Neuron (in vitro differentiated cells): ENCODE results near the gene BCAM.

Source experiments
- H2AFZ ChIP-seq: one replicate; pipeline ENCODE4 v1.6.1; 2013; ENCODE audit warnings: low read depth, mild to moderate bottlenecking, inconsistent platforms, low read length, moderate library complexity
- H3K27me3 ChIP-seq: one replicate; pipeline ENCODE4 v1.6.1; 2013; ENCODE audit warnings: low read length; ENCODE audit not compliant: insufficient read depth
- H3K36me3 ChIP-seq: one replicate; pipeline ENCODE4 v1.6.1; 2013; ENCODE audit warnings: low read length; ENCODE audit not compliant: insufficient read depth
- H3K4me1 ChIP-seq: one replicate; pipeline ENCODE4 v1.6.1; 2013; ENCODE audit warnings: low read length; ENCODE audit not compliant: insufficient read depth
- H3K4me3 ChIP-seq: 2 replicates; pipeline ENCODE4 v1.5.1; 2013; ENCODE audit warnings: mild to moderate bottlenecking, low read length, moderate library complexity
- H3K9me3 ChIP-seq: one replicate; pipeline ENCODE4 v1.6.1; 2013; ENCODE audit warnings: low read length

The BCAM gene

DNA sequence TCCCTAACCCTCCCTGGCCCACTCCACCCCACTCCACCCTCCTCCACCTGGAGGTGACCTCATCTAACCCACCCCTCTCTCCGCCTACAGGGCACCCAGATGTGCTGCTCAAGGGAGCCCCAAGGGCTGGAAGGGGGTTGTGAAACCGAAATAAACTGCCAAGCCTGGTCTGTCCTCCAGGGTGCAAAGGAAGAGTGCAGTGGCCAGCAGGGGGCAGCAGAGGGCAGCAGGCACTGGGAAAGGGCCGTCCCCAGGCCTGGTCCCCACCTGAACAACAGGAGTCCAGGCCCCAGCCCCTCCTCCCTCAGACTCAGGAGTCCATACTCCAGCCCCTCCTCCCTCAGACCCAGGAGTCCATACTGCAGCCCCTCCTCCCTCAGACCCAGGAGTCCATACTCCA lies 8.4 kb upstream of the BCAM start:
- Histone ChIP-seq H3K4me3 (no peak overlapping the region), H3K4me1 (peaks cover 8% of the 10 kb centered on the region), H3K36me3 (no peaks in the 10 kb centered on the region), H3K27me3 (no peaks in the 10 kb centered on the region), H3K9me3 (no peaks in the 10 kb centered on the region), H2AFZ (no peak overlapping the region)

DNA sequence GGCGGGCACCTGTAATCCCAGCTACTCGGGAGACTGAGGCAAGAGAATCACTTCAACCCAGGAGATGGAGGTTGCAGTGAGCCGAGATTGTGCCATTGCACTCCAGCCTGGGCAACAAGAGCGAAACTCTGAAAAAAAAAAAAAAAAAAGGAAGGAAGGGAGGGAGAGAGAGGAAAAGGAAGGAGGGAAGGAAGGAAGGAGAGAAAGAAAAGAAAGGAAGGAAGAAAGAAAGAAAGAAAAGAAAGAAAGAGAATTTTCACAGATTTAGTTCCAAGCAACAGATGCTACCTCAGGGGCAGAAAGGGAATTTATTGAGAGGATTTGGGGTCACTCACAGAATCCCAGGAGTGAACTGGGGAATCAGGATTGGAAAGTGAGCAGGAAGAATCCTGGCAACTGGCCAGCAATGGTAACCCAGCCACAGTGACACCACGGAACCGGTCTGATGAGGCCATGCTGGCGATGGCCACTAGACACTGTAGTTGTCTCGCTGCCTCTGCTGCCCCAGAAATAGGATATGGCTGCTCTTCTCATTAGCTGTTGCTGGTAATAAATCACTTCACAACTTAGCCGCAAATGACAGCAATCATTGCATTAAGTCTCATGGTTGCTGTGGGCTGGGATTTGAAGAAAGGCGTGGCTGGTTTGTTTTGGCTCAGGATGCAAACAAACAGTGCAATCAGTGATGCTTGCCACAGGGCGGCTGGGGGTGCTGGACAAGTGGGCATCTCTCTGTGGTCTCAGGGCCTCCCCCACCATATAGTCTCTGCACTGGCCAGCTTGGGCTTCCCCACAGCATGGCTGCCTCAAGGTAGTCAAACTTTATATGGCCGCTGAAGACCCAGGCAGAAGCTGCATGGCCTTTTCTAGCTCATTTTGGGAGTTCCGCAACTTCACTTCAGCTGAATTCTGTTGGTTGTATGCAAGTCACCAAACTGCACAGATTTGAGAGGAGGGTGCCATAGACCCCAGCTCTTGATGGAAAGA lies 5.2 kb upstream of the BCAM start:
- H3K9me3 ChIP-seq: no peaks in the 10 kb centered on the region
- H3K4me3 ChIP-seq: no peak overlapping the region
- H3K4me1 ChIP-seq: peaks cover 16% of the 10 kb centered on the region
- H2AFZ ChIP-seq: no peak overlapping the region
- no peaks in the 10 kb centered on the region for H3K27me3 ChIP-seq
- H3K36me3 ChIP-seq: no peaks in the 10 kb centered on the region

DNA sequence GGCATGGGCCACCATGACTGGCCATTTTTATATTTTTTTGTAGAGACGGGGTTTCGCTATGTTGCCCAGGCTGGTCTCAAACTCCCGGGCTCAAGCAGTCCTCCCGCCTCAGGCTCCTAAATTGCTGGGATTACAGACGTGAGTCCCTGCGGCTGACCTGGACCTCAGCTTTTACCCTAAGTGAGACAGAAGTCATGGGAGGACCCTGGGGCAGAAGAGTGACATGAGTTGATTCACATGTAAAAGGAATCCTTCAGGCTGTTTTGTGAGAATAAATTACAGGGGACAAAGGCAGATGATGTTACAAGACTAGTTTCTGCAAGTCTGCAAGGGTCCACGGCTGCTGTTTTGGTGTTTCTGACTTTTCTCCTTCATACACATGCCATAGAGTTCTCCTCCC lies 2.6 kb upstream of the BCAM start:
- H2AFZ ChIP-seq: no peak overlapping the region
- H3K4me3 ChIP-seq: no peak overlapping the region
- no peaks in the 10 kb centered on the region for H3K27me3 ChIP-seq
- H3K4me1 ChIP-seq: peaks cover 31% of the 10 kb centered on the region
- H3K36me3 ChIP-seq: no peaks in the 10 kb centered on the region
- no peaks in the 10 kb centered on the region for H3K9me3 ChIP-seq

DNA sequence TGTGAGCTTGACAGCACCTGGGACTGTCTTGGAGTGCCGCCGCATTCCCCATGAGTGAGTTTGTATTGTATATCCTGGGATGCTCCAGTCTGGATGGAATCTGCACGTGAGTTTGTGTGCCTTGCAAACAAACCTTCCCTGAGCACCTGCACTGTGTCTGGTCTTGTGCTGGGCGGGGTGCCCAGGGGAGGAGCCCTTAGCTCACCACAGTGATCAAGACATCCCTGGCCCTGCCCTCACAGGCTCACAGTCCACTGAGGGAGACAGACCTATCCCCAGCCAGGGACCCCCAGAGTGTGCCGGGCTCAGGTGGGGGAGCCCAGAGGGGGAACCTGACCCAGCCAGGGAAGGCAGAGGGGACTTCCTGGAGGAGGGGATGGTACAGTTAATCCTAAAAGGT lies 1.7 kb upstream of the BCAM start:
- Histone ChIP-seq H3K9me3 (no peaks in the 10 kb centered on the region), H3K4me3 (no peak overlapping the region), H3K4me1 (peaks cover 32% of the 10 kb centered on the region), H2AFZ (no peak overlapping the region), H3K36me3 (no peaks in the 10 kb centered on the region), H3K27me3 (no peaks in the 10 kb centered on the region)

DNA sequence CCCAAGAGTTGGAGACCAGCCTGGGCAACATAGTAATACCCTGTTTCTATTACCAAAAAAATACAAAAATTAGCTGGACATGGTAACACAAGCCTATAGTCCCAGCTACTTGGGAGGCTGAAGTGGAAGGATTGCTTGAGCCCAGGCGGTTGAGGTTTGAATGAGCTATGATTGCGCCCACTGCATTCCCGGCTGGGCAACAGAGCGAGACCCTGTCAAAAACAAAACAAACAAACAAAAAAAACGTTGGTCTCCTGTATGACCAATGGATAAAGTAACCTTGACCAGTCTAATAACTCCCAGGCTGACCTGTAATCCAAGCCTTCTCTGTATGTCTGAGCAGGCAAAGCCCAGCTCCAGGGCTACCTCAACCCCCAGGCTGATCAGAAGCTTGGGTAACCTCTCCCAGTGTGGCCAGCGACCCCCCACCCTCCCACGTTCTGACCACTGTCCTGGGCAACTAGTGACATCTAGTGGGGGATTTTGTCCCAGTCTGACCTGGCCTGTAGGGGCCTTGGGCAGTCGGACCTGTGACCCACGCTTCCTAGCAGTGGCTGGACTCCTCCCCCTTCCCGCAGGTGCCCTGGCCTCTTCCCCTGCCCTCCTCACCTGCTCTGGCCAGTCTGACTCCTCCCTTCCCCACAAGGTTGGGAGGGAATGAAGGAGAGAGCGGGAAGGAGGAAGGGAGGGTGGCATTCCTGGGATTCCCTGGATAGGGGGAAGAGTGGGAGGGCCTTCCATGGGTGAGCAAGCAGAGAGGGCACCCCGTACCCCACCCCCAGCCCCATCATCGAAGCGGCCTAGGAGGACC lies 1.0 kb upstream of the BCAM start:
- H2AFZ ChIP-seq: peak overlapping the region; percentile 18
- no peak overlapping the region for H3K4me3 ChIP-seq
- no peaks in the 10 kb centered on the region for H3K9me3 ChIP-seq
- peaks cover 34% of the 10 kb centered on the region for H3K4me1 ChIP-seq
- H3K27me3 ChIP-seq: no peaks in the 10 kb centered on the region
- no peaks in the 10 kb centered on the region for H3K36me3 ChIP-seq

DNA sequence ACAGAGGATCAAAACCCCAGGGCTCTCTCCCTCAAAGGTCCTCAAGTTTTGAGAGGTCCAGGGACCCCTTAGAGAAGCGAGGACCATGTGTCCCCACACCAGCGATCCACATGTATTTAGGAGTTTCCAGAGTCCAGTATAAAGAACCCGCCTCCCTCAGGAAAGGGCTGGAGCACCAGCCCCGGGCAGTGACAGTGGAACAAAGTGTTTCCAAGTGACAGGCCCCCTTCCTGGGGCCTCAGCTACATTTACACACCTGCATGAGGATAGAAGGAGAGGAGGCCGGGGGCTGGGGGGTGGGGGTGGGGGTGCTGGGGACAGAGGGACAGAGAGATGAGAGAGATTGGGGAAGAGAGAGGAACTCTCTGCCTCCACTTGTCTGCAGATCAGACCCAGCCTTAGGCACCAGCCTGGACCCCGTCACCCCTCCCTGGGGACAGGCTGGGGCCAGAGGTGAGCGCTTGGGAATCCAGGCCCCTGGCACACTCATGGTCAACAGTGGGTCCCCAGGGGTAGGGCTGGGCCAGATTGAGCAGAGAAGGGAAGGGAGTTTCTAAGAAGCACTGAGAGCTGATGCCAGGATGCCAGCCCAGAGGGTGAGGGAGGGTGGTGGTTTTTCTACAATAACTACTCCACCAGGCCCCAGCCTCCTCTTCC lies 802 bp downstream of the BCAM start:
- Histone ChIP-seq H3K4me1 (peaks cover 34% of the 10 kb centered on the region), H3K36me3 (no peaks in the 10 kb centered on the region), H3K27me3 (no peaks in the 10 kb centered on the region), H3K4me3 (peak overlapping the region; percentile 56), H3K9me3 (no peaks in the 10 kb centered on the region), H2AFZ (no peak overlapping the region)

DNA sequence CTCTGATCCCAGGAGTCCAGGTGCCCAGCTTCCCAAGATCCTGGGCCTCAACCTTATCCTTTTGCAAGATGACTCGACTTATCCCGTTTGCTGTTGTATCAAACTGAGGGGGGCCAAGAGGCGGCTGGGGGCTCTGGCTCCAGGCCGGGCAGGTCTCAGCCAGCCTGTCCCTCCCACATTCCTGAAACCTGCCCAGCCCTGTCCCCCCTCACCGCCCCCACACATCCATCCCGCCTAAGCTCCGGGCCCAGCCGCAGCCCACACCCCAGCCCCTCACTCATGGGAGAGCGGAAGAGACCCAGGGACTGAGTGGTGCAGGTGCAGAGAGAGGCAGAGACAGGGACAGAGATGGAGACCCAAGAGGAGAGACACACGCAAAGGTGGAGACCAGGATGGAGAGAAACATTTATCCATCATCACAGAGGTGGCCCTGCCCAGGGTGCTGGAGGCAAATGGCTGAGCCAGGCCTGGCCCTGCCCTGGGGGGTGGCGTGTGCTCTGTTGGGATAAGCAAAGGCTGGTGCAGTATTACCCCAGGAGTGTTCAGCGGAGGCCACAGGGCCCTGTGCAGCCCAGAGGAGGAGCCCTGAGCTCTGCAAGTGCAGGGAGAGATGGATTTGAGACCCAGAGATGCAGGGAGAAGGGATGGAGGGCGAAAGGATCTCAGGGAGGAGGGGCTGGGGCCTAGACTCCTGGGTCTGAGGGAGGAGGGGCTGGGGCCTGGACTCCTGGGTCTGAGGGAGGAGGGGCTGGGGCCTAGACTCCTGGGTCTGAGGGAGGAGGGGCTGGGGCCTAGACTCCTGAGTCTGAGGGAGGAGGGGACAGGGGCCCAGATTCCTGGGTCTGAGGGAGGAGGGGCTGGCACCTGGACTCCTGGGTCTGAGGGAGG lies 1.6 kb downstream of the BCAM start:
- H3K27me3 ChIP-seq: no peaks in the 10 kb centered on the region
- no peak overlapping the region for H2AFZ ChIP-seq
- no peaks in the 10 kb centered on the region for H3K36me3 ChIP-seq
- no peaks in the 10 kb centered on the region for H3K9me3 ChIP-seq
- H3K4me1 ChIP-seq: peaks cover 34% of the 10 kb centered on the region
- H3K4me3 ChIP-seq: no peak overlapping the region

DNA sequence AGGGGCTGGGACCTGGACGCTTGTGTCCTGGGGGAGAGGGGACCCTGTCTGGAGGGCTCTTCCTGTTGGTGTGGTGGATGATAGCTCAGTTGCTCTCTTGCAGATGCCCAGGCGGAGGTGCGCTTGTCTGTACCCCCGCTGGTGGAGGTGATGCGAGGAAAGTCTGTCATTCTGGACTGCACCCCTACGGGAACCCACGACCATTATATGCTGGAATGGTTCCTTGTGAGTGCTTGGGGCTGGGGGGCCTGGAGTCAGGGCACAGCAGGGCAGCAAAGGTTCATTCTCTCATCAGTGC lies 2.2 kb downstream of the BCAM start:
- H3K9me3 ChIP-seq: no peaks in the 10 kb centered on the region
- H2AFZ ChIP-seq: no peak overlapping the region
- H3K4me1 ChIP-seq: peaks cover 34% of the 10 kb centered on the region
- no peak overlapping the region for H3K4me3 ChIP-seq
- no peaks in the 10 kb centered on the region for H3K27me3 ChIP-seq
- H3K36me3 ChIP-seq: no peaks in the 10 kb centered on the region

DNA sequence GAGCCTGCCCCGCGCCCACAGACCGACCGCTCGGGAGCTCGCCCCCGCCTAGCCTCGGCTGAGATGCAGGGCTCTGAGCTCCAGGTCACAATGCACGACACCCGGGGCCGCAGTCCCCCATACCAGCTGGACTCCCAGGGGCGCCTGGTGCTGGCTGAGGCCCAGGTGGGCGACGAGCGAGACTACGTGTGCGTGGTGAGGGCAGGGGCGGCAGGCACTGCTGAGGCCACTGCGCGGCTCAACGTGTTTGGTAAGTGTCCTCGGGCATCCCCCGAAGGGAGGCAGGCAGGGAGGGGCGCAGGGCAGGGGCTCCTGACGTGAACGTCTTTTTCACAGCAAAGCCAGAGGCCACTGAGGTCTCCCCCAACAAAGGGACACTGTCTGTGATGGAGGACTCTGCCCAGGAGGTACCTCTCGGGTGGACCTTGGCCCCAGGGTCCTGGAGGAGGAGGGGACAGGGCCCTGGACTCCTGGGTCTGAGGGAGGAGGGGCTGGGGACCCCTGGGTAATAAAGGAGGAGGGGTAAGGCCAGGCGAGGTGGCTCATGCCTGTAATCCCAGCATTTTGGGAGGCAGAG lies 3.3 kb downstream of the BCAM start:
- Histone ChIP-seq H2AFZ (no peak overlapping the region), H3K36me3 (no peaks in the 10 kb centered on the region), H3K9me3 (no peaks in the 10 kb centered on the region), H3K27me3 (no peaks in the 10 kb centered on the region), H3K4me1 (peaks cover 26% of the 10 kb centered on the region), H3K4me3 (no peak overlapping the region)

DNA sequence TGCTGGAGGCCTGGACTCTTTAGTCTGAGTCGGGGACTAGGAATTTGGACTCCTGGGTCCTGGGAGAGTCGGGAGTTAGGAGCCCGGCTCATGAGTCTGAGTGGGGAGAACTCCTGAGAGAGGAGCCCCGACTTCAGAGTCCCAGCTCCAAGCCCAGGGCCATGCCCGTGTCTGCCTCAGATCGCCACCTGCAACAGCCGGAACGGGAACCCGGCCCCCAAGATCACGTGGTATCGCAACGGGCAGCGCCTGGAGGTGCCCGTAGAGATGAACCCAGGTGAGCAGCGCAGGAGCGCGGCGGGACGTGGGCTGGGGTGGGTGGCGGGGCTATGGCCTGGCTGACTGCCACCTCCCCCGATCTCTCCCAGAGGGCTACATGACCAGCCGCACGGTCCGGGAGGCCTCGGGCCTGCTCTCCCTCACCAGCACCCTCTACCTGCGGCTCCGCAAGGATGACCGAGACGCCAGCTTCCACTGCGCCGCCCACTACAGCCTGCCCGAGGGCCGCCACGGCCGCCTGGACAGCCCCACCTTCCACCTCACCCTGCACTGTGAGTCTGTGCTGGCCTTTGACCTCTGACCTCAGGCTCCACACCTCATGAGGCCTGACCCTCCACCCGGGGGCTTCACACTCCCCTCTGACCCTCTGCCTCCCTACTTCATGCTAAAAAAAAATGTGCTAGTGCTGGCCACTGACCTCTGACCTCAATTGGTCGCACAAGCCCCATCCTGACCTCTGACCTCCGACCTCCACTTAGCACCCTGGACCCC lies 4.4 kb downstream of the BCAM start:
- H3K4me1 ChIP-seq: peaks cover 21% of the 10 kb centered on the region

DNA sequence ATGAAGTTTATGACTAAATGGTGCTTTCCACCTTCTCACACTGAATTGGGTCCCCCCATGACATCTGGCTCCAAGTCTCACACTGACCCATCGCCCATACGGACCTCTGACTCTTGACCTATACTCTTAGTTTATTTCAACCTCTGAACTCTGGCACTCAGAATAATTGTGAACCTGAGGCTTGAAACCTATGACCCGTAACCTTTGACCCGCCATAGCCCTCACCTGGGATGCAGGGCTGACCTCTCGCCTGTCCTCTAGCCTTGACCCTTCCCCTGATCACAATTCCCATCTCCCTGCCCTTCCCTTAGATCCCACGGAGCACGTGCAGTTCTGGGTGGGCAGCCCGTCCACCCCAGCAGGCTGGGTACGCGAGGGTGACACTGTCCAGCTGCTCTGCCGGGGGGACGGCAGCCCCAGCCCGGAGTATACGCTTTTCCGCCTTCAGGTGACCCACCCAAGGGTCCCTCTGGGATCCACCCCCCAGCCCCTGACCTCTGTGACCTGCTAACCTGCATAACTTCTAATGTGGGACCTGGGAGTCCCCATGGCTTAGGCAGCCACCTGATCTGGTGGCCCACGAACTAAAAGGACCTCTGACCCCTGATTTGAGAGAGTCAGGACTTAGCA lies 5.1 kb downstream of the BCAM start:
- H3K4me3 ChIP-seq: no peak overlapping the region
- no peaks in the 10 kb centered on the region for H3K36me3 ChIP-seq
- H3K4me1 ChIP-seq: peaks cover 18% of the 10 kb centered on the region
- H3K27me3 ChIP-seq: no peaks in the 10 kb centered on the region
- no peaks in the 10 kb centered on the region for H3K9me3 ChIP-seq
- H2AFZ ChIP-seq: no peak overlapping the region

More for the DNA sequence above, 4.4 kb downstream of the BCAM start:
- H3K9me3 ChIP-seq: no peaks in the 10 kb centered on the region
- no peaks in the 10 kb centered on the region for H3K27me3 ChIP-seq
- H3K36me3 ChIP-seq: no peaks in the 10 kb centered on the region
- H3K4me3 ChIP-seq: no peak overlapping the region
- H2AFZ ChIP-seq: no peak overlapping the region
